ENCODE measurements around the gene PDLIM3. TPM values are rescaled to one million over a fixed set of nuclear protein-coding genes. Genes with fewer than 3 reads are reported as not detected.

The PDLIM3 gene
- total and polyA plus RNA-seq, 2 of the 13 experiments (the other 11 are each of a cell fraction or from before 2014, with no cell fraction given): 5.9 to 14.0 TPM

- TF ChIP-seq, protein P1, sequence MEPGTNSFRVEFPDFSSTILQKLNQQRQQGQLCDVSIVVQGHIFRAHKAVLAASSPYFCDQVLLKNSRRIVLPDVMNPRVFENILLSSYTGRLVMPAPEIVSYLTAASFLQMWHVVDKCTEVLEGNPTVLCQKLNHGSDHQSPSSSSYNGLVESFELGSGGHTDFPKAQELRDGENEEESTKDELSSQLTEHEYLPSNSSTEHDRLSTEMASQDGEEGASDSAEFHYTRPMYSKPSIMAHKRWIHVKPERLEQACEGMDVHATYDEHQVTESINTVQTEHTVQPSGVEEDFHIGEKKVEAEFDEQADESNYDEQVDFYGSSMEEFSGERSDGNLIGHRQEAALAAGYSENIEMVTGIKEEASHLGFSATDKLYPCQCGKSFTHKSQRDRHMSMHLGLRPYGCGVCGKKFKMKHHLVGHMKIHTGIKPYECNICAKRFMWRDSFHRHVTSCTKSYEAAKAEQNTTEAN (CRISPR knock-in tag; conservative IDR thresholded peaks at IDR 0.05): 0 out of 2 replicates have a peak, but pooled peaks have one; percentile 46
- TF ChIP-seq, protein P2, sequence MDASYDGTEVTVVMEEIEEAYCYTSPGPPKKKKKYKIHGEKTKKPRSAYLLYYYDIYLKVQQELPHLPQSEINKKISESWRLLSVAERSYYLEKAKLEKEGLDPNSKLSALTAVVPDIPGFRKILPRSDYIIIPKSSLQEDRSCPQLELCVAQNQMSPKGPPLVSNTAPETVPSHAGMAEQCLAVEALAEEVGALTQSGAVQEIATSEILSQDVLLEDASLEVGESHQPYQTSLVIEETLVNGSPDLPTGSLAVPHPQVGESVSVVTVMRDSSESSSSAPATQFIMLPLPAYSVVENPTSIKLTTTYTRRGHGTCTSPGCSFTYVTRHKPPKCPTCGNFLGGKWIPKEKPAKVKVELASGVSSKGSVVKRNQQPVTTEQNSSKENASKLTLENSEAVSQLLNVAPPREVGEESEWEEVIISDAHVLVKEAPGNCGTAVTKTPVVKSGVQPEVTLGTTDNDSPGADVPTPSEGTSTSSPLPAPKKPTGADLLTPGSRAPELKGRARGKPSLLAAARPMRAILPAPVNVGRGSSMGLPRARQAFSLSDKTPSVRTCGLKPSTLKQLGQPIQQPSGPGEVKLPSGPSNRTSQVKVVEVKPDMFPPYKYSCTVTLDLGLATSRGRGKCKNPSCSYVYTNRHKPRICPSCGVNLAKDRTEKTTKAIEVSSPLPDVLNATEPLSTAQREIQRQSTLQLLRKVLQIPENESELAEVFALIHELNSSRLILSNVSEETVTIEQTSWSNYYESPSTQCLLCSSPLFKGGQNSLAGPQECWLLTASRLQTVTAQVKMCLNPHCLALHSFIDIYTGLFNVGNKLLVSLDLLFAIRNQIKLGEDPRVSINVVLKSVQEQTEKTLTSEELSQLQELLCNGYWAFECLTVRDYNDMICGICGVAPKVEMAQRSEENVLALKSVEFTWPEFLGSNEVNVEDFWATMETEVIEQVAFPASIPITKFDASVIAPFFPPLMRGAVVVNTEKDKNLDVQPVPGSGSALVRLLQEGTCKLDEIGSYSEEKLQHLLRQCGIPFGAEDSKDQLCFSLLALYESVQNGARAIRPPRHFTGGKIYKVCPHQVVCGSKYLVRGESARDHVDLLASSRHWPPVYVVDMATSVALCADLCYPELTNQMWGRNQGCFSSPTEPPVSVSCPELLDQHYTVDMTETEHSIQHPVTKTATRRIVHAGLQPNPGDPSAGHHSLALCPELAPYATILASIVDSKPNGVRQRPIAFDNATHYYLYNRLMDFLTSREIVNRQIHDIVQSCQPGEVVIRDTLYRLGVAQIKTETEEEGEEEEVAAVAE (CRISPR knock-in tag; IDR thresholded peaks at IDR 0.05; ENCODE audit: borderline replicate concordance): no peak
- TF ChIP-seq SRY (CRISPR knock-in tag; IDR thresholded peaks at IDR 0.05) (no peak), ZNF784 (CRISPR knock-in tag; IDR thresholded peaks at IDR 0.05; ENCODE audit: borderline replicate concordance) (no peak), ZMYM2 (CRISPR knock-in tag; IDR thresholded peaks at IDR 0.05) (peak; percentile 67; the same call in 1 of the 2 replicates), ISL2 (CRISPR knock-in tag; IDR thresholded peaks at IDR 0.05) (0 out of 2 replicates have a peak, but pooled peaks have one; percentile 47), BRD4 (CRISPR knock-in tag; IDR thresholded peaks at IDR 0.05) (peak; percentile 64; the same call in 1 of the 2 replicates), MAFK (conservative IDR thresholded peaks at IDR 0.05 in 1 of 2, IDR thresholded peaks at IDR 0.05 in 1 of 2; ENCODE audit: low read length in 2 of 2) (no peak), ZMYM4 (CRISPR knock-in tag; IDR thresholded peaks at IDR 0.05) (peak; percentile 44; the same call in 1 of the 2 replicates), EED (CRISPR knock-in tag; IDR thresholded peaks at IDR 0.05) (no peak), ZNF296 (CRISPR knock-in tag; conservative IDR thresholded peaks at IDR 0.05) (no peak), NR2F6 (IDR thresholded peaks at IDR 0.05) (peak; percentile 71), NR2F6 (CRISPR knock-in tag; IDR thresholded peaks at IDR 0.05) (peak; percentile 64), IRF2 (CRISPR knock-in tag; IDR thresholded peaks at IDR 0.05) (peak; percentile 48; the same call in 1 of the 2 replicates), ZNF709 (CRISPR knock-in tag; IDR thresholded peaks at IDR 0.05) (no peak)
- TF ChIP-seq, protein P3, sequence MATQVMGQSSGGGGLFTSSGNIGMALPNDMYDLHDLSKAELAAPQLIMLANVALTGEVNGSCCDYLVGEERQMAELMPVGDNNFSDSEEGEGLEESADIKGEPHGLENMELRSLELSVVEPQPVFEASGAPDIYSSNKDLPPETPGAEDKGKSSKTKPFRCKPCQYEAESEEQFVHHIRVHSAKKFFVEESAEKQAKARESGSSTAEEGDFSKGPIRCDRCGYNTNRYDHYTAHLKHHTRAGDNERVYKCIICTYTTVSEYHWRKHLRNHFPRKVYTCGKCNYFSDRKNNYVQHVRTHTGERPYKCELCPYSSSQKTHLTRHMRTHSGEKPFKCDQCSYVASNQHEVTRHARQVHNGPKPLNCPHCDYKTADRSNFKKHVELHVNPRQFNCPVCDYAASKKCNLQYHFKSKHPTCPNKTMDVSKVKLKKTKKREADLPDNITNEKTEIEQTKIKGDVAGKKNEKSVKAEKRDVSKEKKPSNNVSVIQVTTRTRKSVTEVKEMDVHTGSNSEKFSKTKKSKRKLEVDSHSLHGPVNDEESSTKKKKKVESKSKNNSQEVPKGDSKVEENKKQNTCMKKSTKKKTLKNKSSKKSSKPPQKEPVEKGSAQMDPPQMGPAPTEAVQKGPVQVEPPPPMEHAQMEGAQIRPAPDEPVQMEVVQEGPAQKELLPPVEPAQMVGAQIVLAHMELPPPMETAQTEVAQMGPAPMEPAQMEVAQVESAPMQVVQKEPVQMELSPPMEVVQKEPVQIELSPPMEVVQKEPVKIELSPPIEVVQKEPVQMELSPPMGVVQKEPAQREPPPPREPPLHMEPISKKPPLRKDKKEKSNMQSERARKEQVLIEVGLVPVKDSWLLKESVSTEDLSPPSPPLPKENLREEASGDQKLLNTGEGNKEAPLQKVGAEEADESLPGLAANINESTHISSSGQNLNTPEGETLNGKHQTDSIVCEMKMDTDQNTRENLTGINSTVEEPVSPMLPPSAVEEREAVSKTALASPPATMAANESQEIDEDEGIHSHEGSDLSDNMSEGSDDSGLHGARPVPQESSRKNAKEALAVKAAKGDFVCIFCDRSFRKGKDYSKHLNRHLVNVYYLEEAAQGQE (IDR thresholded peaks at IDR 0.05; ENCODE audit: borderline replicate concordance in 1 of 2, low read depth in 1 of 2, low read length in 2 of 2): no peak; a peak in 1 of 4 replicates
- TF ChIP-seq, protein P4, sequence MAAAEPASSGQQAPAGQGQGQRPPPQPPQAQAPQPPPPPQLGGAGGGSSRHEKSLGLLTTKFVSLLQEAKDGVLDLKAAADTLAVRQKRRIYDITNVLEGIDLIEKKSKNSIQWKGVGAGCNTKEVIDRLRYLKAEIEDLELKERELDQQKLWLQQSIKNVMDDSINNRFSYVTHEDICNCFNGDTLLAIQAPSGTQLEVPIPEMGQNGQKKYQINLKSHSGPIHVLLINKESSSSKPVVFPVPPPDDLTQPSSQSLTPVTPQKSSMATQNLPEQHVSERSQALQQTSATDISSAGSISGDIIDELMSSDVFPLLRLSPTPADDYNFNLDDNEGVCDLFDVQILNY (CRISPR knock-in tag; conservative IDR thresholded peaks at IDR 0.05): no peak
Measured at GRCh38 chr4:185567381-185568376, 32.4 kb upstream of the PDLIM3 start (continued).
